NCI-H2081 treated with DMSO at 0.1 percent for 48 hours (cell line): Measurements from ENCODE around the gene CCDC174.
"Not testable (repeated sequence)": the region's sequence is repeated elsewhere in the genome, so short reads cannot be mapped to it uniquely, and the experiment has no call there.

Experiments used
- DNase-seq: peaks from one replicate; lab custom pipeline; 2025; lab: John Stamatoyannopoulos, UW

CCDC174 gene

DNA sequence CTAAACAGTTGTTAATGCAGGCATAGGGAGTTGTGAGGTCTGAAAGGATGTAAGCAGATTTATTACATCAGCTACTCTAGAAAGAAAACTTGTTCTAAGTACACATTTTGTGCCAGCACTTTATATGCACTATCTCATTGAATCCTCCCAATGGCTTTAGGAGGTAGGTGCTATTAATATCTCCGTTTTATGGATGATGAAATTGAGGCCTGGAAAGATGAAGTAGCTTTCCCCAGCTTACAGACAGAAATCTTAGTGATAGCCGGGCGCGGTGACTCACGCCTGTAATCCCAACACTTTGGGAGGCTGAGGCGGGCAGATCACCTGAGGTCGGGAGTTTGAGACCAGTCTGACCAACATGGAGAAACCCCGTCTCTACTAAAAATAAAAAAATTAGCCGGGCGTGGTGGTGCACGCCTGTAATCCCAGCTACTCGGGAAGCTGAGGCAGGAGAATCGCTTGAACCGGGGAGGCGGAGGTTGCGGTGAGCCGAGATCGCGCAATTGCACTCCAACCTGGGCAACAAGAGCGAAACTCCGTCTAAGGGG is 872 bp downstream of the CCDC174 start:
- DNase-seq, result not testable (repeated sequence)

DNA sequence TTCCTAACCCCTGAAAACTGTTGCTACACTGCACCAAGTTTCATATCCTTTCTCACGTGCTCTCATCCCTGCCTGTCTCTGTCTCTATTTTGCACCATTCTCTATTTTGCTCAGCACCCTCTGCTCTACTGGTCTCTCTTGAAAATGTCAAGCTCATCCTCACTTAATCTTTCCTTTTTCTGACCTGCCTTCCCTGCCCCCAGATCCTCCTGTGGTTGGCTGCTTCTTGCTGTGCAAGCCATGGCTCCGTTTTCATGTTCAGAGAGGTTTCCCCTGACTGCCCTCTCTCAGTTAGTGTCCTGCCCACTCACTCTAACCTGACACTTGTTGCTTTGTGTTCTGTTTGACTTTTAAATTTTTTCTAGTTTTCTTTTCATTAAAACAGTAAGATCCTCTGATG is 6.0 kb downstream of the CCDC174 start:
- no peak for DNase-seq

DNA sequence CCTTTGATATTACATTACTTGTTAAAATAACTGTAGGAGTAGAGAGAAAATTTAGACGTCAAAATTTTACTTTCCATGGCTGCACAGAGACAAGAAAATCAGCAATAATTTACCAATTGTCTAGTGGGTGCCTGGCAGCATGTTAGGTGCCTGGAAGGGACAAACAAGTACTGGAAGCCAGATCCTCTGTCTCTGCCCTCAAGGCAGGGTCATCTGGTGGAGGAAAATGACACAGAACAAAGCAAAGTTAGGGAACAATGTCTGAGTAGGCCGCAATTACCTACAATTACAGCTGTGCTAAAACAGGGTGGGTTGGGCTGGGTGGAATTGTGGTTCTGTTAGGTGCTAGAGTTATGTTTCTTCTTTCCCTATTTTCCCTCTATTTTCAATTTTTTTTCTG is 7.4 kb downstream of the CCDC174 start:
- DNase-seq, result no peak

DNA sequence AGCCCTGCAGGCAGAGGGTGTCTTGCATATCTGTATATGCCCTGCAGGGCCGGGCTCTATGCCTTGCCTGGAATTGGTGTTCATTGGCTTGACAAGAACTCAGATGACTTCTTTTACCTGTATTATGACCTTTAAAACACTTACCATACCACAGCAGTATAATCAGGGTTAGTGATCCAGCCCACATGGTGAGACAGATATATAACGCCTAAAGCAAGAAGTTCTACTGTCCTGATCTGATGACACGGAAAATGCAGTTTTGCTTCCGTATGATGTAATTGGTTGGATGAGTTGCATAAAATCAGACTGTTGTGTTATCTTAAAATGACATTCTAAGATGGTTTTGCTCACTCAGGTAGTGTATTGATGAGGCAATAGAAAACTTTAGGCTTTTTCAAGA is 9.4 kb downstream of the CCDC174 start:
- no peak for DNase-seq

DNA sequence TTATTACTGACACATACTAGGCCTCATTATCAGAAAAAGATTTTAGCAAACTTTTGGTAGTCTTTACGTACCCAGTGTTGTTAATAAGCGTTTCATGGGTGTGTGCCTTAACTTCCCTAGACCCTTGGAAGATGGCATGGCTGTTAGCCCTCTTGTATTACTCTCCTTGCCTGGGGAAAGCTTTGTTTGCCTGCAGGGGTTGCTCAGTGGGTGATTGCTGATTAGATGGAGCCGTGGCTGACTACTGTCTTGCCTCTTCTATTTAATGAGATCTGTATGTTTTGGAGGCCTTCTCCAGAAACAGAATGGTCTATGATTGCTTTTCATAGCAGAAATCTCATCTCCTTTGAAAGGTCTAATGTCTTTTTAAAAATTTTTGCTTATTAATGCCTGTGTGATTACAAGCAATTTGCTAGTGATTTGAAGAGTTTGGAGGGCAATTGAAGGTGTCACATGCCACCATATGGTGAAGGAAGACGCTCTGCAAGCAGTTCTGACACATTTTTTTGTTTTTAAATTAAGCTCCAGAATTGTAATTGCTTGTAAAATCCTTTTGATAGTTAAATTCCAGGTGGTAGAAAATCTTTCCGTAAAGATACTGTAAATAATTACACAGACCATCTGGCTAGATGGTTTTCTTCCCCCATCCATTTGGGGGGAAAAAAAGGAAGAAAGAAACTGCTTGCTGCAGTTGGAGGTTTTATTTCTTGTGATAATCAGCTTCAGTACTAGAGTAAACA is 12.0 kb downstream of the CCDC174 start:
- no peak for DNase-seq

DNA sequence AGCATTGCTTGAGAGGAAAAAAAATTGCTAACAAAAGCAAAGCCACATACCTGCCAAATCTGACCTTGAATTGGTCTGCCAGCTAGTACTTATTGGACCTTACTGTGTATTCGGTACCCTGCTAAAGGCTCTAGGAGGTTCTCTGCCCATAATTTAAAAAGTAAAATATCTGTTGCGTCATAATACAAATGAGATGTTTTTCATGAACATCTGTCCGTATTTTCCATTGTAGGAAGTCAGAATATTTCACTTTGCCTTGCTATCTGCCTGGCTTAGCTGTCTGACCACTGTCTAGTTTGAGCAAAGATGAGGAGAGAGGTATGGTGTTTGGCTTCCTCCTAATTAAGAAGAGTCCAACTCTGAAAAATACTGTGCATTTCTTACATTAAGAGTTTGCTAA is 12.6 kb downstream of the CCDC174 start:
- DNase-seq, result no peak

DNA sequence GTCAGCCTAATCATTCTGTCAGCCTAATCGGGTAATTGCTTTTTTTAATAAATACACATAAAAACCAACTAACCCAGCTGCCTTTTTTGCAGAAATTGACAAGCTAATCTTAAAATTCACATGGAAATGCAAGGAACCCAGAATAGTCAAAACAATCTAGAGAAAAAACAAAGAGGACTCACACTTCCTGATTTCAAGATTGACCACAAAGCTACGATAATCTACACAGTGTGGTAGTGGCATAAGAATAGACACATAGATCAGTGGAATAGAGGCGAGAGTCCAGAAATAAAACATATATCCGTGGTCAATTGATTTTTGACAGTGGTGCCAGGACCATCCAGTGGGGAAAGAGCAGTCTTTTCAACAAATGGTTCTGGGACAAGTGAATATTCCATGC is 21.0 kb downstream of the CCDC174 start:
- DNase-seq, result no peak

DNA sequence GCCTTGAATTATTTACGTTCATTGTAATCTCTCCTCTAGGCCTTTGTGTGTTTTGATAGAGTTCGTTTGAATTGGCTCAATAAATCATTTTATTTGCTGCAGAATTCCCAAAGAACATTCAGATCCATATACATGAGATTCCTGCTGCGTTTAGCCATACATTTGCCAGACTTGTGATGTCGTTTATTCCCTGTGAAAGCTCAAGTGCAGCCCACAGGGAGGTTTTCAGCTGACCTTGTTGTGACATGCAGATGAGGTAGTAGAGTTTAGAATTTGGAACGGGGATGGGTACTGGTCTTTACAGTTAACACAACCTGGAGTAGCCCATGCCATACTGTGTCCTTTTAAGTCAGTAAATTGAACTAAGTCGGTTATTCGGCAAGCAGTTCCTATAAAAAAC is 23.3 kb downstream of the CCDC174 start, which contains the start of gene C3orf20:
Gene C3orf20, plus strand, starts transcription at position 301 of the 400 bp plus-strand sequence. CDS start 7,573 bp downstream, outside the sequence.
- DNase-seq, result no peak

DNA sequence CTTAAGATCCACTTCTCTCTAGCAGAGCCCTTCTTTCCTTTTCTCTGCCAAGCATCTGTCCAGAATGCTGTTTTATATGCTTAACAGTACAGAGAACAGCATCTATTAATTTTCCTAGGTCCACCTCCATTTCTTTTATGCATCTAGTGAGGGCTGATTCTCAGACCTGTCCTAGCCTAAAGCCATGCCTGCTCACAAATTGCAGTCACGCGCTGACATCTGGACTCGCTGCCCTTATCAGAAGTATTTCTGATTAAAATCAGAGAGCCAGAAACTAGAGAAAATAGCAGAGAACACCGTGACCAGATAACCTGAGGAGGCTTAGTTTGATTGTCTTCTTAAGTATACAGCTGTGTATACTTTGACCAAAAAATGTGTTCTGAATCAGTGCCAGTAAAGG is 25.3 kb downstream of the CCDC174 start:
- no peak for DNase-seq

DNA sequence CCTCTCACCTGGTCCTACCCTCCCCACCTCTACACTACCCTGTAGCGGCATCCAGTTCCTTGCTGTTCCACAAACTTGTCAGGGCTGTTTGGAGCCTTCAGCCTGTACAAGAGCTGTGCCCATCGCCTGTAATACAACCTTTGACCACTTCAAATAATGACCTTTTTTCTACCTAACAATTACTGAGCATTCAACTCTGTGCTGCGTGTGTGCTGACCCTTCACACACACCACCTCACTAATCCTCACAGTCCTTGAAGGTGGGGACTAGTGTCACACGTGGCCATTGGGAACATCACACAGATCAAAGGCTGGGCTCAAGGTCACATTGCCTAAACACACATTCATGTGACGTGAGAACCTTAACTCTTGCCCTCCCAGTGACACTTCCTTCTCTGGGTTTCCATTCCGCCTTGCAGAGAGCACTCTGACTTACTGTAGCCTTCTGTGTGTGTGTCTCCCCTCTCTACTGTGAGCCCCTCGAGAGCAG is 26.5 kb downstream of the CCDC174 start:
- DNase-seq, result no peak

DNA sequence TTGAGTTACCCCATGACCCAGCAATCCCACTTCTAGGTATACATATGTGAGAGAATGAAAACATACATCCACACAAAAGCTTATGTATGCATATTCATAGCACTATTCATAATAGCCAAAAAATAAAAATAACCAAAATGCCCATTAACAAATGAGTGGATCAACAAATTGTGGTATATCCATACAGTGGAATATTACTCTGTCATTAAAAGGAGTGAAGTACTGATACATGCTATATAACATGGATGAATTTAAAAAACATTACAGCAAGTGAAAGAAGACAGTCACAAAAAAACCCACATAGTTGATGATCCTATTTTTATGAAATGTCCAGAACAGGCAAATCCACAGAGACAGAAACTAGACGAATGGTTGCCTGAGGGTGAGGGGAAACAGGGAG is 28.6 kb downstream of the CCDC174 start:
- DNase-seq, result no peak

DNA sequence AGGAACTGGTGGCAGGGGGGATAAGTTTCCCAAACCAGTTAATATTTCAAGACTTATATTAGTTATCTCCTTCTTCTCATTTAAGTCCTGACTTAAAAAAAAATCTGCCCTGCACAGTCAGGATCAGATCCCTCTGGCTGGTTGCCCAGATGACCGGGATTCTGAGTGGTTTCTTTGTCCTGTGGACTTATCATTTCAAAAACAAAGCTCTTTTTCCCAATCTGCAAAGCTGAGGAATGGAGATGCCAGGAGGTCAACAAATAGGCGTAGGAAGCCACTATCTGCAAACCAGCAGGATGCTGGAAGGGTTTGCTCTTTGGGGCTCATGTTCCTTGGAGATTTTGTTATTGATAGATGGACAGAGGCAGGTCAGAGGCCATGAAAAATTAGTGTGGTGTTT is 29.2 kb downstream of the CCDC174 start:
- DNase-seq, result no peak

DNA sequence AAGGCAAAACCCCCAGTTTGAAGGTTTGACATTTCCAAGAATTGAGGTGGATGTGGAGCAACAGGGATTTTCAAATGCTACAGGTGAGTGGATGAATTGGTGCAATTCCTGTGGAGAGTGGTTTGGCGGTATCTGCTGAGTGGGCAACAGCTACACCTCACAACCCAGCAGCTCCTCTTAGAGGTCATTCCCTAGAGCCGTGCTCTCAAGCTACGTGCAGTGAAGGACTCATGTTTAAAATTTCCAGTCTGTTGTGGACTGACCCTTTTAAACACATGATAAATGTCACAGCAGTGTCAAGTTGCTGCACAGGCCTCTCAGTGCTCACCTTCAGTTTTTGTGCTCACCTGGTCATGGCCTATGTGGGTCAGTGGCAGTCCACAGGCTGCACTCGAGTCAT is 32.9 kb downstream of the CCDC174 start:
- no peak for DNase-seq

DNA sequence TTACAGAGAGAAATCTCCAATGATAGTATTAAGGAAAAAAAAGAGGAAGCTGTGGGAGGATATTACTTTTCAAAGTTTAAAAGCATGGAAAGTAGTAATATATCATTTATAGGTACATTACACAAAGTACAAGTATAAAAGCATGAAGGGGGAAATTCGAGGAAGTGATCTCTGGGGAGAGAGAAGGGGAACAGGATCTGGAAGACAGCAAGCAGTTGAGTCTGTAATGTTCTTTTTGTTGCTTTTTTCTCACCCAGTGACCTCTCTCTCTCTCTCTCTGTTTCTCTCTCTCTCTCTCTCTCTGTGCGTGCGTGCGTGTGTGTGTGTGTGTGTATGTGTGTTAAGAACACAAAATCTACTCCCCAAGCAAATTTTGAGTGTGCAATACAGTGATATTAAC is 33.6 kb downstream of the CCDC174 start:
- no peak for DNase-seq

DNA sequence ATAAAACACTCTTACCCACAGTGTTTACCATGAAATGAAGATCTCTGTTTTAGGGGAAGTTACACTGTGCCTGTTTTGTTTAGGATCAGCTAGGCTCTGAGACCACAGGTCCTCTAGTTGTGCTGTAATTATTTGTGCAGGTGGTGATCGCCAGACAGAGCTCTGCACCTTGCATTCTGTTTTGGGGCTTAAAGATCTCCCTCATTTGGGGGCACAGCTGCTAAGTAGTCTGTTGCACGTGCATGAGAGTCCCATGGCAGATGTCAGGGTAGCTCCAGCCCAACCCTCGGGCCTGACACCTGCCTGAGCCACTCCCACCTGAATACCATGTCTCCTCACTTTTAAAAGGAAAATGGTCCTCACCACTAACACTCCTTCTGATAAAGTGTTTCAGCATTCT is 35.8 kb downstream of the CCDC174 start:
- no peak for DNase-seq

DNA sequence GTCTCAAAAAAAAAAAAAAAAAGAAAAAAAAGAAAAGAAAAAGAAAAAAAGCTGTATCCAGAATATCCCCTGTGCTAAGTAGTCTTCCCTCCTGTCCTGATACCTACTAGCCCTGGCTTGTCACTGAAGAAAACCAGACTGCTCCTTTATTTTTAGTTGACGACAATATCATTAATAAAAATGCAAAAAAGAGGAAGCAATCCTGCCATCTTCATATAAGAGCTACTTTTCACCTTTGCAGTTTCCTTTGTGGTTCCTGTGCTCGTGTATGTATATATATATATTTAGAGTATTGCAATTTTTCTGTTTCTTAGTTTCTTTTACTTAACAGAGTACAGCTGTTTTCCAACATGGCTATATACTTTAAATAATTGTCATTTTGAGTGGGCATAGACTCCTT is 37.0 kb downstream of the CCDC174 start:
- DNase-seq, result no peak

DNA sequence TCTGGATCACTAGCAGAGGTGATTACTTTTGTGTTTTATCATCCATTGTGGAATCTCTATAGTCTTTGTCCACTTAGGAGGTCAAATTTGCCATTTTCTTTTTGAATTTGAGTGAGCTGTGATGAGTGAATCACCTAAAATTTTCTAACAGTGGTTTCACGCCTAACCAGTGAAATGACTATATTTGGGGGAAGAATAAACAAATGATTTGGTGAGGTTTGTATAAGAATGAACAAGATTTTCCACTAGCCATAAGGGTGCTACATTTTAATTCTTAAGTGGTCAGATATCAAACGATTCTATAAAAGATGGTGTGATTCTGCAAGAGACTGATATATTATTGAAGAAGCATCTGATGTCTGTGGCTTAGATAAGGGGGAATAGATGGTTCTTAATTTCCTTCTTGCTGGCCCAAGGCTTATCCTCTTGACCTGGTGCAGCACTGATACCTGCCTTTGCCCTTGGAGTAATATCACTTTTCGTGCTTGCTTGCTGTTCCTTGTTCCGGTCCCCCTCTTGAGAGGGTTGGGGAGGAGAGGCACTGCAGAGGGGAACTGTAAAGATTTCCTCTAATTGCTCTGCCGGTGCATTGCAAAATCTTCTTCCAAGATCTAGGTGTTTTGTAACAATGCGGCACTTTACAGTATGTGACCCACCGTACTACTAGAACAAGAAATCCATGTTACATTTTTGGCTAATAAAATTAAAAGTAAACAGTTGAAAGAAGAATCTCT is 37.9 kb downstream of the CCDC174 start:
- no peak for DNase-seq

DNA sequence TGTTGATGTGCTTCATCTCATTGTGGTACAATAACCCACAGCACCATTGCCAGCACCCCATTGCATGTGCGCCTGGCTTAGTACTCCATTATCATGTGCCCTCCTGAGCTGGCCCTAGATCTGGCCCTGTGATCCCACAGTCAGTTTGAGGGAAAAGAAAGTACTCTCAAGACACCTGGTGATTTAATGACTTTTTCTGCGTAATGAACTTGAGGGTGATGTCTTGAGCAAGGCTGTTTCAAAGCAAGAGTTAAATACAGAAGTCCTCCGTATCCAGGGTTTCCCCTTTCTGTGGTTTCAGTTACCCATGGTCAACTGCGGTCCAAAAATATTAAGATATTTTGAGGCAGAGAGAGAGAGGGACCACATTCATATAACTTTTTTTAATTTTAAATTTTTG is 39.7 kb downstream of the CCDC174 start:
- no peak for DNase-seq

DNA sequence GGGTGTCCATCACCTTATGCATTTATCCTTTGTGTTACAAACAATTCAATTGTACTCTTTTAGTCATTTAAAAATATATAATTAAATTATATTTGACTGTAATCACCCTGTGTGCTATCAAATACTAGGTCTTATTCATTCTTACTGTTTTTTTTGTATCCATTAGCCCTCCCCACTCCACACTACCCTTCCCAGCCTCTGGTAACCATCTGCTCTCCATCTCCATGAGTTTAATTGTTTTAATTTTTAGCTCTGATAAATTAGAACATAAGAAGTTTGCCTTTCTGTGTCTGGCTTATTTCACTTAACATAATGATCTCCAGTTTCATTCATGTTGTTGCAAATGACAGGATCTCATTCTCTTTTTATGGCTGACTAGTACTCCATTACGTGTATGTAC is 40.2 kb downstream of the CCDC174 start:
- DNase-seq, result no peak

DNA sequence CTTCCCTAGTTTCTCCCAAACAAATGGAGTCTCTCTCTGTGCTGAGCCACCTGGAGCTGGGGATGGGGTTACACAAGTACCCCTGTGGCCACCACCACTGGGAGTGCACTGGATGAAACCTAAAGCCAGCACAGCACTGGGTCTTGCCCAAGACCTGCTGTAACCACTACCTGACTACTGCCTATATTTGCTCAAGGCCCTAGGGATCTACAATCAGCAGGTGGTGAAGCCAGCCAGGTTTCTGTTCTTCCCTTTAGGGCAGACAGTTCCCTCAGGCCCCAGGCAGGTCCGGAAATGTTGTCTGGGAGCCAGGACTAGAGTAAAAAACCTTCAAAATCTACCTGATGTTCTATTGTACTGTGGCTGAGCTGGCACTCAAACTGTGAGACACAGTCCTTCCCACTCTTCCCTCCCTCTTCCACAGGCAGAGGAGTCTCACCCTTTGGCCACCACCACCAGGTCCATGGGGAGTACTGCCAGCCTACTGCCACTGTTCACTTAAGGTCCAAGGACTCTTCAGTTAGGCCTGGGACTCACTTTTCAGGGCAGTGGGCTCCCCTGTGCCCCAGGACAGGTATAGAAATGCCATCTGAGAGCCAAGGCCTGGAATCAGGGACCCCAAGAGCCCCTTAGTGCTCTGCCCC is 47.2 kb downstream of the CCDC174 start:
- no peak for DNase-seq

DNA sequence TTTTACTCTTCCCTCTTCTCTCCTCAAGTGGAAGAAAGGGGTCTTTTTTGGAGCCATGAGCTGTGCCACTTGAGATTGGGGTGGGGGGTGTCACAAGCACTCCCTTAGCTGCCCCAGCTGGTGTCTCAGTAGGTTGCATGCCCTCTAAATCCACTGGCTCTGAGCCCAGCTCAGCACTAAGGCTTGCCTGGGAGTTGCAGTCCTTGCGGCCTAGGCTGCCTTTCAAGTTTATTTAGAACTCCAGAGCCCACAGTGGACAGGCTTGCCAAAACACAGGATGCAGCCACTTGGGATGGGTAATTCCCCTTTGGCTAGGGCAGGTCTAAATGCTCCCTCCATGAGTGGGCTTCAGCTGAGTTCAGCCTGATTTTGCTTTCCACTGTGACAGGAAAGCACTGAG is 48.1 kb downstream of the CCDC174 start:
- no peak for DNase-seq

DNA sequence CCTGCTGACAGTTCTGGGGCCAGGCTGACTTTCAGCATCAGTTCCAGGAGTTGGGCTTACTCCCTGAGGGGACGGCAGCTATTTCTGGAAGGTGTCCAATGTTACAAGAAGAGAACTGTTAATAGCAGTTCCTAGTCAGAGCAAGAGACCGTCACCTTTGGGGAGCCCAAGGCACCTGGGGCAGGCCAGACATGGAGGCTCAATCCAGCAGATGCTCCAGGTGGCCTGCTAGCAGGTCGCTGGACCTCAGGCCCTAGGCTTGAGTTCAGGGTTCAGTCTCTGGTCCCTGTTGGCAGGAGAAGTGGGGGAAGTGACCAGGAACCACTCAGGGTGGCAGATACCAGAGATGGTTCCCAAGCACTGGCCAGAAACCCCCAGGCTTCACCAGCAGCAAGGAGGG is 49.3 kb downstream of the CCDC174 start:
- DNase-seq, result no peak

DNA sequence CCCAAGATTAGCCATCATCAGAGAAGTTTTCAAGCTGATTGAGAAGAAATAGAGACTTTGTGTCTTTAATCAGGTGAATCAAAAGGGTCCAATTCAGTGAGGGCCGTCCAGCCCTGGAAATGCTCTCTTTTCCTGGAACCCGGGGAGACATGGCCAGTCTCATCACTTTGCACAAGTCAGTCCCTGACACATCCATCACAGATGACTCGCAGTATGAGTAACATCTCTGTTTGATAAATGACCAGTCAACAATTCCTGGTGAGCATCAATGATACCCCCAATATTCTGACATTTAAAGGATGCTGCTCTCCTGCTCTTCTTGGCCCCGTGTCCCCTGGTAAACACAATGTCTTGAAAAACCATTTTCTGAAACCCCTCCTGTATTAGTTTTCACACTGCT is 50.1 kb downstream of the CCDC174 start:
- no peak for DNase-seq
